BJ (cell line): ENCODE data around the gene HOGA1. TPM values are rescaled to one million over a fixed set of nuclear protein-coding genes. Genes with fewer than 3 reads are reported as not detected.

Experiments used
- CTCF ChIA-PET: fragments of 350-600 bp; formaldehyde crosslinking; extraction: SDS; loops from one replicate; lab custom pipeline; 2021; ENCODE audit warnings: antibody characterized with exemption, inconsistent platforms; lab: Yijun Ruan, JAX
- POLR2A ChIA-PET: fragments of 300-600 bp; sonication (Branson Sonifier 250); formaldehyde crosslinking; extraction: SDS; loops from one replicate; lab custom pipeline; 2021; ENCODE audit warnings: antibody characterized with exemption; lab: Charles Lee
- DNase-seq: peaks from one replicate; pipeline ENCODE4 v3.0.0-alpha.2; 2011; ENCODE audit warnings: low read depth
- H3K27me3 ChIP-seq: 2 replicates; pipeline ENCODE4 v1.6.0; 2011; ENCODE audit warnings: low read length; ENCODE audit not compliant: control insufficient read depth, insufficient read depth
- H3K36me3 ChIP-seq: 2 replicates; pipeline ENCODE4 v1.5.1; 2011; ENCODE audit warnings: low read length; ENCODE audit not compliant: control insufficient read depth, insufficient read depth
- H3K4me3 ChIP-seq: 2 replicates; pipeline ENCODE4 v1.5.1; 2011; ENCODE audit warnings: low read depth, mild to moderate bottlenecking, control low read depth, low read length
- polyA plus RNA-seq: library from polyadenylated mRNA; depleted of rRNA; stranded (reverse); fragments of >200 nt; gene quantifications from 2 replicates; pipeline ENCODE4 v1.2.3, GENCODE V29; 2011
- TF ChIP-seq, protein P1 (sequence below): IDR thresholded peaks from 2 replicates; pipeline ENCODE4 v1.5.1; 2011; ENCODE audit warnings: low read depth, mild to moderate bottlenecking, control low read depth, inconsistent platforms, low read length, moderate library complexity; ENCODE audit not compliant: insufficient read depth

HOGA1 gene
- polyA plus RNA-seq, 1 experiment: 0.17 TPM

DNA sequence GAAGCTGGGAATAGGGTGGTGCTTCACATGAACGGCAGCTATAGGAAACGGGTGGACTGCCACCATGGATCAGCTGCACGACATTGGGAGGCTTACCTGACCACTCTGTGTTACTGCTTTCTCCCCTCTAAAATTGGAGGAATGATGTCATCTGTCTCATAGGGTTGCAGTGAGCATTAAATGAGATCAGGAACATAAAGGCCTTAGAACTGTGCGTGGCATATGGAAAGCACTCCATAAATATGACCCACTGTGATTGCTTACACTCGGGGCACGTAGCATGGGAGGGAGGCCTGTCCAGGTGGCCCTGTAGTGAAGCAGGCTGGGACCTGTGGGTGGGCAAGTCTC is 15.1 kb downstream of the HOGA1 start:
- POLR2A ChIA-PET: no interaction called here
- DNase-seq: no peak
- Histone ChIP-seq H3K36me3 (no peaks in the 10 kb centered on the region), H3K27me3 (no peaks in the 10 kb centered on the region), H3K4me3 (no peak overlapping the region)
- TF ChIP-seq, protein P1, sequence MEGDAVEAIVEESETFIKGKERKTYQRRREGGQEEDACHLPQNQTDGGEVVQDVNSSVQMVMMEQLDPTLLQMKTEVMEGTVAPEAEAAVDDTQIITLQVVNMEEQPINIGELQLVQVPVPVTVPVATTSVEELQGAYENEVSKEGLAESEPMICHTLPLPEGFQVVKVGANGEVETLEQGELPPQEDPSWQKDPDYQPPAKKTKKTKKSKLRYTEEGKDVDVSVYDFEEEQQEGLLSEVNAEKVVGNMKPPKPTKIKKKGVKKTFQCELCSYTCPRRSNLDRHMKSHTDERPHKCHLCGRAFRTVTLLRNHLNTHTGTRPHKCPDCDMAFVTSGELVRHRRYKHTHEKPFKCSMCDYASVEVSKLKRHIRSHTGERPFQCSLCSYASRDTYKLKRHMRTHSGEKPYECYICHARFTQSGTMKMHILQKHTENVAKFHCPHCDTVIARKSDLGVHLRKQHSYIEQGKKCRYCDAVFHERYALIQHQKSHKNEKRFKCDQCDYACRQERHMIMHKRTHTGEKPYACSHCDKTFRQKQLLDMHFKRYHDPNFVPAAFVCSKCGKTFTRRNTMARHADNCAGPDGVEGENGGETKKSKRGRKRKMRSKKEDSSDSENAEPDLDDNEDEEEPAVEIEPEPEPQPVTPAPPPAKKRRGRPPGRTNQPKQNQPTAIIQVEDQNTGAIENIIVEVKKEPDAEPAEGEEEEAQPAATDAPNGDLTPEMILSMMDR: no peak
- CTCF ChIA-PET: interaction anchor here (1.2 to 2.3 kb wide), 4 partner anchors 13 to 77 kb away, joined by 3 to 9 read pairs (median 6); partner anchors contain the start of gene ANKRD2

DNA sequence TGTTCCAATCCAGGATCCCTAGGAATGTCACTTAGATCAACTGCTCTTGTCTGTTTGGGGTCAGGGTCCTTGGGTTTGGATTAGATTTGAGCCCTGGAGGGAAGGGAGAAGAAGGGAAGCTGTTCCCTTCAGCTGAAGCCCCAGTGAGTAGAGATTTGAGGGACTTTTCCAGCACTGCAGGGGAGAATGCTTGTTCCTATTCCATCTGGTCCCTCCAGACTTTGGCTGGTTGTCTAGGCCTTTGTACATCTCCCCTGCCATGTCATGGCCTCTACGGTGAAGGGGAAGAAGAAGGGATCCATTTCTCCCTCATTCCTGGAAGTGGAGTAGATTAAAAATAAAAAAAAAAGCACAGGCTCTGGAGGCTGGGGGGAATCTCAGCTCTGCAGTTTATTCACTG is 16.4 kb downstream of the HOGA1 start:
- ChIA-PET CTCF (interaction anchor here (0.6 to 2.3 kb wide), 4 partner anchors 10 to 70 kb away, joined by 3 to 9 read pairs (median 5); partner anchors contain the start of gene ANKRD2), POLR2A (no interaction called here)
- Histone ChIP-seq H3K36me3 (no peaks in the 10 kb centered on the region), H3K4me3 (no peak overlapping the region), H3K27me3 (no peaks in the 10 kb centered on the region)
- TF ChIP-seq, protein P1: no peak
- DNase-seq: no peak

DNA sequence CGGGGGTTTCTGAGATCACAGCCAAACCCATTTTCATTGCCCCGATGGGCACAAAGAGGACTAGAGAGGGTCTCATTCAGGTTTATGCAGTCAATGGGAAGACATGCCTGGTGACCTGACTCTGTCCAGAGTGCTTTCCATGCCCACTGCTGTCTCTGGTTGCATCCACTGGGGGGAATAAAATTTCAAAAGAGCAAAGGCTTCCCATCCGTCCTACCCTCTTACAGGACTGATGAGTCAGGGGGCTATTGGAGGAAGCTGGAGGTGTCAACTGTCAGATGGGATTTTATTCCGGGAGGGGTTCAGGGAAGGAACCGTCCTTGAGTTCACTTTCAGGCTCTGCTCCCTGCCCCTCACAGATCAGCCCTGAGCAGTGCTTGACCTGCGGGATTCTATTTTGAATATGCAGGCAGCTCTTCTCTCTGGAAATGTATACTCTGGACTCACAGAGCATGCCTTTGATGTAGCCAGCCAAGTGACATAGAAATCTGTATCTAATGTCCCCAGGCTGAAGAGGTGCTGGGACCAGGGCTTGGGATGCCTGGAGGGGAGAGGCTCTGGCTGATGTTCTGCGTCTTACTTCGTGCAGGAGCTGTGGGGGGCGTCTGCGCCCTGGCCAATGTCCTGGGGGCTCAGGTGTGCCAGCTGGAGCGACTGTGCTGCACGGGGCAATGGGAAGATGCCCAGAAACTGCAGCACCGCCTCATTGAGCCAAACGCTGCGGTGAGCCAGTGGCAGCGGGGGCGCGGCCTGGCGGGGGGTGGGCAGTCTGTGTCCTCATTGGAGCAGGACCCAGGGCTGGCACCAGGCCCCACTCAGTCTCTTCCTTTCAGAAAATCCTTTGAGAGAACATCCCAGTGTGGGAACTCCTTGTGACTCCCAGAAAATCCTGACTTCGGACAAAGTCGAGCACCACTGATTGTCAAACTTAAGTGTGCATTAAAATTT is 17.4 kb downstream of the HOGA1 start:
- H3K36me3 ChIP-seq: no peaks in the 10 kb centered on the region
- POLR2A ChIA-PET: no interaction called here
- DNase-seq: no peak
- TF ChIP-seq, protein P1: no peak
- CTCF ChIA-PET: no interaction called here
- no peak overlapping the region for H3K4me3 ChIP-seq
- no peaks in the 10 kb centered on the region for H3K27me3 ChIP-seq

DNA sequence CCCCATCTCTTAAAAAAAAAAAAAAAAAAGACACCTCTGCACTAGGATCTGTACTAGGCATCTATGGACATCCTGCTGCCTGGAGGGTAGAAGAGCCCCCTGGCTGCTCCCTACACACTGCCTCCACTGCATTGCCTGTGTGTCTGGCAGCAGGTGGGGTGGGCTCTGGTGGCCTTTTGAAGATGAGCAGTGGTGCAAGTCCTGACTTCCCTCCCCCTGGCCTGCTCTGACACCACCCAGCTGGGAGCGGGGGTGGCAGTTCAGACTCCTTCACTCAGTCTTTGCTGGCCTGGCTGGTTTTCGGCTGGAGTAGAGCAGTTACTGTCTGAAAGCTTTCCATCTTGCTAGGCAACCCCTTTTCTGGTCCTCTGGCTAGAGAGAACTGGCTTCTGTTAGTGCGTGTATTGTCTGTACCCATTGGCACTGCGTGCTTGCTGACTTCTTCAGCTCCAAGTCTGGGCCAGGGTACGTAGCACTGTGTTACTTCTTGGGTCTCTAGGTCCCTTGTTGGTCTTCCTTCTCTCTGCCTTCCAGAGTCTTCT is 23.0 kb downstream of the HOGA1 start:
- POLR2A ChIA-PET: no interaction called here
- CTCF ChIA-PET: interaction anchor here (0.6 to 12.6 kb wide), 5 partner anchors 19 to 125 kb away, joined by 3 to 179 read pairs (median 5); partner anchors contain the start of gene ANKRD2
- no peak for DNase-seq

More for the DNA sequence above, 23.0 kb downstream of the HOGA1 start:
- TF ChIP-seq, protein P1: no peak
- no peaks in the 10 kb centered on the region for H3K27me3 ChIP-seq
- no peaks in the 10 kb centered on the region for H3K36me3 ChIP-seq
- H3K4me3 ChIP-seq: no peak overlapping the region
